GM23248 (cell line): ENCODE results near the gene LDLRAD4.

Experiments
- EZH2 ChIP-seq: fragments of 200-600 bp; sonication (generic); IDR thresholded peaks from 2 replicates; pipeline ENCODE4 v1.6.1; 2018; ENCODE audit warnings: antibody characterized with exemption, mild to moderate bottlenecking; ENCODE audit not compliant: insufficient read depth, poor library complexity, severe bottlenecking
- EZH2phosphoT487 ChIP-seq: fragments of 200-600 bp; sonication (generic); IDR thresholded peaks from 2 replicates; pipeline ENCODE4 v1.6.1; 2018; ENCODE audit warnings: antibody characterized with exemption, moderate library complexity, mild to moderate bottlenecking, low read depth; ENCODE audit not compliant: insufficient read depth

DNA sequence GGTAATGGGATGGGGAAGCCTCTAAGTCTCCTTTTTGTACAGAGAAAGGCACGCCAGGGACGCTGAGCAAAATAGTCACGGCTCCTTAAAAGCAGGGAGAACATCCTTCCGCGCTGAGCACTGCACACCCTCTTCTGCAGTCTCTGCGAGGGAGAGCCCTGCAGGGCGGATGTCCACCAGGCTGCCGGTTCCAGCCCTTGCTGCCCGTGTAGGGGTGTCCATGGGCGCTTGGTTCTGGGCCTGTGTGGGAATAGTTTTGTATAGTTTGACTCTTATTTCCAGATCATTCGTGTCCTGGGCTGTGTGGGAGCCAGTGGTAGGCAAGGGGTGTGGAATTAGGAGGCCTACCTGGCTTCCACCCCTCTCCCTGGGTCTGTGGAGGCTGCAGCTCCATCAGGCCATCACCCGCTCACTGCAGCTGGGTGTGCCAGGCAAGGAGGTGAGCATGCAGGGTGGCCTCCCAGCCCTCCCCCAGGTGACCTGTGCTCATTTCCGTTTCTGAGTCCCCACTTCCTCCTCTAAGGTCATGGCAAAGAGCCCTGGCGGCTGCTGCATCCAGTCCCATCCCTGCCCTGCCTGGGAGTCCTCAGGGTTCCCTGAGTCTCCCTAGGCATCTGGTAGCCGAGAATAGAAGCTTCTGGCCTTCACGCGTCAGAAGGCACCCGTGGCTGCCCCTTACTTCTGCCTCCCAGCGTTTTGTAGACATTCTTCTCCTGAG, 202.6 kb downstream of the LDLRAD4 start:
- TF ChIP-seq EZH2 (no peak), EZH2phosphoT487 (no peak)
